Measurements from ENCODE around the gene TRAPPC12. TPM values are rescaled to one million over a fixed set of nuclear protein-coding genes. Genes with fewer than 3 reads are reported as not detected.

Gene TRAPPC12
- total RNA-seq, 2 donors from 2014 or later, result 69.5 to 73.2 TPM

- DNase-seq (ENCODE audit: low spot score), result no peak
- Histone ChIP-seq H3K36me3 (peaks cover 4% of the 10 kb centered on the region), H3K27me3 (no peaks in the 10 kb centered on the region), H3K4me1 (peaks cover 0 to 34% of the 10 kb centered on the region in 2 donors), H3K4me3 (no peak overlapping the region), H3K9me3 (no peaks in the 10 kb centered on the region), H3K27ac (no peak overlapping the region)
- TF ChIP-seq, protein P1, sequence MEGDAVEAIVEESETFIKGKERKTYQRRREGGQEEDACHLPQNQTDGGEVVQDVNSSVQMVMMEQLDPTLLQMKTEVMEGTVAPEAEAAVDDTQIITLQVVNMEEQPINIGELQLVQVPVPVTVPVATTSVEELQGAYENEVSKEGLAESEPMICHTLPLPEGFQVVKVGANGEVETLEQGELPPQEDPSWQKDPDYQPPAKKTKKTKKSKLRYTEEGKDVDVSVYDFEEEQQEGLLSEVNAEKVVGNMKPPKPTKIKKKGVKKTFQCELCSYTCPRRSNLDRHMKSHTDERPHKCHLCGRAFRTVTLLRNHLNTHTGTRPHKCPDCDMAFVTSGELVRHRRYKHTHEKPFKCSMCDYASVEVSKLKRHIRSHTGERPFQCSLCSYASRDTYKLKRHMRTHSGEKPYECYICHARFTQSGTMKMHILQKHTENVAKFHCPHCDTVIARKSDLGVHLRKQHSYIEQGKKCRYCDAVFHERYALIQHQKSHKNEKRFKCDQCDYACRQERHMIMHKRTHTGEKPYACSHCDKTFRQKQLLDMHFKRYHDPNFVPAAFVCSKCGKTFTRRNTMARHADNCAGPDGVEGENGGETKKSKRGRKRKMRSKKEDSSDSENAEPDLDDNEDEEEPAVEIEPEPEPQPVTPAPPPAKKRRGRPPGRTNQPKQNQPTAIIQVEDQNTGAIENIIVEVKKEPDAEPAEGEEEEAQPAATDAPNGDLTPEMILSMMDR (IDR thresholded peaks at IDR 0.05), result no peak
Observed at GRCh38 chr2:3404349-3404894, 24.9 kb downstream of the TRAPPC12 start.

DNA sequence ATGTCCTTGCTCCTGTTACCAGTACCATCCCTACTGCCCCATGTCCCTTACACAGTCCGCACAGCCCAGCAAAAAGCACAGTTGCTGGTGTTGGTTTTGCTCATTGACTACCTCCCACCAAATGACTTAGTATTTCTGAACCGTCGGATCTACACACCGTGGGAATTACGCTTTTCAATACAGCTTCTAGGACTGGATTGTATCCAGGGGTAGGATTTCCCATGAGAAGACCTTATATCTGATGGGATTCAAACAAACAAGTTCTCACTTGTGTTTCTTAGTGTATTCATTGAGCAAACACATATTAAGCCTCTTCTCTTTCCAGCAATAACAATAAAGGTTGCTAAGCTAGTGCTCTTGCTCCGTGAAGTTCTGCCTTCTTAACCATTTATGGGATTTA is 25.8 kb downstream of the TRAPPC12 start:
- Histone ChIP-seq H3K27ac (no peak overlapping the region), H3K27me3 (no peaks in the 10 kb centered on the region), H3K4me1 (peaks cover 0 to 25% of the 10 kb centered on the region in 2 donors), H3K9me3 (no peaks in the 10 kb centered on the region), H3K36me3 (peaks cover 4% of the 10 kb centered on the region), H3K4me3 (no peak overlapping the region)
- no peak for DNase-seq (ENCODE audit: low spot score)
- TF ChIP-seq, protein P1 (IDR thresholded peaks at IDR 0.05), result no peak

DNA sequence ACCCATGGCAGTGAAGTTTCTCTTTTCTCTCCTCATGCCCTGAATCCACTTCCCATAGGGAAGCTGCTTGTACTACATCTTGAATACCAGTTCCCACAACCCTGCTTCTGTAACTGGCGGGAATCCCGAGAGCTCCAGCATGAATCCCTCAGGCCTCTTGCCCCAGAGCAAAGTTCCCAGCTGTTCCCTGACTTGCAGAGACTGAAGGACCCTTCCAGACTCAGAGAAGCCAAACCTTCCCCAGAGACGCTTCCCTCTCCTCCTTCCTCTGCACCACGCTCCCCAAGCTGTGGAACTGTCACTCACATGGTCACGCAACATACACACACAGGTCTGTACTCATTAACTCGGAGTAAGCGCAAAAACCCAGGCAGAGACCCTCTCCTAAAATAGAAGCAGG is 26.4 kb downstream of the TRAPPC12 start:
- Histone ChIP-seq H3K4me3 (no peak overlapping the region), H3K27ac (no peak overlapping the region), H3K36me3 (peaks cover 4% of the 10 kb centered on the region), H3K27me3 (no peaks in the 10 kb centered on the region), H3K4me1 (peaks cover 0 to 19% of the 10 kb centered on the region in 2 donors), H3K9me3 (no peaks in the 10 kb centered on the region)
- TF ChIP-seq, protein P1 (IDR thresholded peaks at IDR 0.05), result no peak
- DNase-seq (ENCODE audit: low spot score), result no peak

DNA sequence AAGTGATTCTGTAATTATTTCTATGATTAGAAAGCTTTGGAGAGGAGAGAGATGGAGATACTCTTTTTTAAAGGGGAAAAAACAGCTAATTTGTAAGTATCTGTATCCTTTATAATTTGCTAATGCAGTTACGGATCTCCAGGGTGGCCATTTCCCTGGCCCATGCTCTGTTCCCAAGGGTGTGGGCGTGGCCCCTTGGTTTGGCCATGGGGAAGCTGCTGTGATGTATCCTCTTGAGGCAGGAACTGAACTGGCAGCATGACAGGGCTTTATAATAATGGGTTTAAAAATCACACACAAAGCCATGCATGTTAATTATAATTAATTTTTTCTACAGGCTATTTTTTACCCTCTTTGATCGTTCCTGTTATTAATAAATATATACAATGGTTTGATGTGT is 27.0 kb downstream of the TRAPPC12 start:
- H3K9me3 ChIP-seq, result no peaks in the 10 kb centered on the region
- H3K27ac ChIP-seq, result no peak overlapping the region
- peaks cover 0 to 18% of the 10 kb centered on the region in 2 donors for H3K4me1 ChIP-seq
- peaks cover 4% of the 10 kb centered on the region for H3K36me3 ChIP-seq
- no peaks in the 10 kb centered on the region for H3K27me3 ChIP-seq
- TF ChIP-seq, protein P1 (IDR thresholded peaks at IDR 0.05), result no peak
- no peak overlapping the region for H3K4me3 ChIP-seq
- no peak for DNase-seq (ENCODE audit: low spot score)

GRCh38 chr2:3408781-3409180 is 29.3 kb downstream of the TRAPPC12 start:
- H3K4me3 ChIP-seq, result no peak overlapping the region
- no peak for DNase-seq (ENCODE audit: low spot score)
- H3K4me1 ChIP-seq, result peaks cover 0 to 18% of the 10 kb centered on the region in 2 donors
- TF ChIP-seq, protein P1 (IDR thresholded peaks at IDR 0.05), result no peak
- H3K9me3 ChIP-seq, result no peaks in the 10 kb centered on the region
- H3K27me3 ChIP-seq, result no peaks in the 10 kb centered on the region
- H3K27ac ChIP-seq, result no peak overlapping the region
- H3K36me3 ChIP-seq, result no peaks in the 10 kb centered on the region

GRCh38 chr2:3409627-3410170 is 30.2 kb downstream of the TRAPPC12 start:
- Histone ChIP-seq H3K4me1 (peaks cover 0 to 18% of the 10 kb centered on the region in 2 donors), H3K36me3 (peaks cover 6% of the 10 kb centered on the region), H3K4me3 (no peak overlapping the region), H3K9me3 (no peaks in the 10 kb centered on the region), H3K27ac (no peak overlapping the region), H3K27me3 (no peaks in the 10 kb centered on the region)
- DNase-seq (ENCODE audit: low spot score), result no peak
- TF ChIP-seq, protein P1 (IDR thresholded peaks at IDR 0.05), result no peak
